Loucy (cell line): ENCODE results near the gene EEFSEC.

Experiments used
- CTCF ChIP-seq: fragments of 200-600 bp; sonication (generic); conservative IDR thresholded peaks from 2 replicates; pipeline ENCODE4 v1.5.1; 2014; ENCODE audit warnings: mild to moderate bottlenecking, antibody characterized with exemption, low read length
- EZH2phosphoT487 ChIP-seq: fragments of 200-600 bp; IDR thresholded peaks from 2 replicates; pipeline ENCODE4 v1.6.1; 2018; ENCODE audit warnings: antibody characterized with exemption, mild to moderate bottlenecking, moderate library complexity, borderline replicate concordance

GRCh38 chr3:128188326-128188725, 35.0 kb downstream of the EEFSEC start:
- no peak for TF ChIP-seq CTCF
- no peak for TF ChIP-seq EZH2phosphoT487
